Ovary (tissue), 9 donors: ENCODE data around the gene GPR157. TPM values are rescaled to one million over a fixed set of nuclear protein-coding genes. Genes with fewer than 3 reads are reported as not detected.

ENCODE experiments used
- DNase-seq, 5 donors: peaks; one replicate each; pipeline ENCODE4 v3.0.0-alpha.2; 2019 to 2020
- H3K27ac ChIP-seq, 2 donors: fragments of 200-600 bp; one replicate each; pipeline versions ENCODE4 v1.5.1 to v1.8.0; 2019 to 2022
- H3K27me3 ChIP-seq: fragments of 200-600 bp; one replicate; pipeline ENCODE4 v1.8.0; 2022
- H3K36me3 ChIP-seq: fragments of 200-600 bp; sonication (generic); one replicate; pipeline ENCODE4 v1.5.1; 2019
- H3K4me1 ChIP-seq: one replicate; pipeline ENCODE4 v1.8.1; 2013; ENCODE audit warnings: mild to moderate bottlenecking, moderate library complexity; ENCODE audit not compliant: insufficient read depth
- H3K4me3 ChIP-seq: fragments of 200-600 bp; sonication (generic); one replicate; pipeline ENCODE4 v1.5.1; 2017
- H3K9me3 ChIP-seq, 2 donors: fragments of 200-600 bp in 1 of 2; sonication (generic) in 1 of 2; one replicate each; pipeline versions ENCODE4 v1.5.1 to v1.8.1; 2013 to 2019; ENCODE audit warnings: mild to moderate bottlenecking in 1 of 2, moderate library complexity in 1 of 2
- EP300 ChIP-seq: sonication (generic); formaldehyde crosslinking; IDR thresholded peaks from one replicate; pipeline ENCODE4 v1.6.1; 2017; ENCODE audit warnings: antibody characterized with exemption
- POLR2A ChIP-seq: fragments of 450-650 bp; IDR thresholded peaks from one replicate; pipeline ENCODE4 v1.6.1; 2017; ENCODE audit warnings: antibody characterized with exemption, mild to moderate bottlenecking, moderate library complexity
- WGBS, 3 donors: extraction: QIAGEN DNeasy Blood & Tissue Kit in 1 of 3; methylation state at CpG; one replicate each; pipeline versions ENCODE4 v1.1.5 to v1.1.7; 2013 to 2017; 5-methylcytosine and 5-hydroxymethylcytosine counted together
- intact Hi-C, 4 donors: fragments of 100-400 bp; cut with DNase I; formaldehyde crosslinking; loops; one replicate each; pipeline versions ENCODE4 v1.11.0 to v1.15.1; 2022 to 2023
- polyA plus RNA-seq, 2 donors: library from polyadenylated mRNA; stranded (reverse); fragments of 200-250 nt in 1 of 2; fragments of 350-450 nt in 1 of 2; fragmentation: Illumina TruSeq in 1 of 2; extraction: RNeasy Lipid Tissue Mini Kit (QIAGEN cat#74804) in 1 of 2; gene quantifications; one replicate each; pipeline ENCODE4 v1.2.3, GENCODE V29; 2013 to 2014
- total RNA-seq, 7 donors: library from RNA; depleted of rRNA in 2 of 7; stranded (reverse); fragments of >200 nt in 2 of 7; fragmentation: NEBNext Ultra II Directional in 3 of 7; extraction: Animal tissue kit (Norgen Biotek cat#: 25700) in 3 of 7; gene quantifications; one replicate each; pipeline versions ENCODE4 v1.1.0 to v1.2.4, GENCODE V29; 2016 to 2023
- TF ChIP-seq, protein P1 (sequence below), 3 donors: fragments of 450-650 bp in 2 of 3; fragments of 200-600 bp in 1 of 3; IDR thresholded peaks; one replicate each; pipeline versions ENCODE4 v1.5.1 to v1.8.0; 2016 to 2022; ENCODE audit warnings: antibody characterized with exemption in 3 of 3, mild to moderate bottlenecking in 1 of 3
- donor health status: DM: no; HTN: no; CAD: no; lungs with moderate emphysema.
- donor health status: DM: no; HTN: no; CAD: no.
- donor health status: Bipolar disorder and iron deficiency.
- donor health status: DM: yes; HTN: yes; CAD: no.
- donor health status: DM: no; HTN: no; CAD: no.
- donor health status: DM: yes; HTN: yes; CAD: no.

GPR157 gene
- total and polyA plus RNA-seq, 9 donors = 3.1 to 17.8 (median 8.6) TPM

DNA sequence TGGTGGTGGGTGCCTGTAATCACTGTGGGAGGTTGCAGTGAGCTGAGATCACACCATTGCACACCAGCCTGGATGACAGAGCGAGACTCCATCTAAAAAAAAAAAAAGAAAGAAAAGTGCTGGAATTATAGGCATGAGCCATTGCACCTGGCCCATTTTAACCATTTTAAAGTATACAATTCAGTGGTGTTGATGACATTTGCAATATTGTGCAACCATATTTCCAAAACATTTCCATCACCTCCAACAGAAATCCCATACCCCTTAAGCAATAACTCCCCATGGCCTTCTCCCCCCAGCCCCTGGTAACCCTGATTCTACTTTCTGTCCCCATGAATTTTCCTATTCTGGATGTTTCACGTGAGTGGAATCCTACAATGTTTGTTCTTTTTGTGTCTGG lies 11.0 kb upstream of the GPR157 start:
- H3K4me3 ChIP-seq = no peak overlapping the region
- no peak for DNase-seq
- 86 to 91% (median 90%) methylated on average over 2 of the region's 2 CpGs for WGBS, 3 donors
- no peaks in the 10 kb centered on the region for H3K27me3 ChIP-seq
- TF ChIP-seq, protein P1, sequence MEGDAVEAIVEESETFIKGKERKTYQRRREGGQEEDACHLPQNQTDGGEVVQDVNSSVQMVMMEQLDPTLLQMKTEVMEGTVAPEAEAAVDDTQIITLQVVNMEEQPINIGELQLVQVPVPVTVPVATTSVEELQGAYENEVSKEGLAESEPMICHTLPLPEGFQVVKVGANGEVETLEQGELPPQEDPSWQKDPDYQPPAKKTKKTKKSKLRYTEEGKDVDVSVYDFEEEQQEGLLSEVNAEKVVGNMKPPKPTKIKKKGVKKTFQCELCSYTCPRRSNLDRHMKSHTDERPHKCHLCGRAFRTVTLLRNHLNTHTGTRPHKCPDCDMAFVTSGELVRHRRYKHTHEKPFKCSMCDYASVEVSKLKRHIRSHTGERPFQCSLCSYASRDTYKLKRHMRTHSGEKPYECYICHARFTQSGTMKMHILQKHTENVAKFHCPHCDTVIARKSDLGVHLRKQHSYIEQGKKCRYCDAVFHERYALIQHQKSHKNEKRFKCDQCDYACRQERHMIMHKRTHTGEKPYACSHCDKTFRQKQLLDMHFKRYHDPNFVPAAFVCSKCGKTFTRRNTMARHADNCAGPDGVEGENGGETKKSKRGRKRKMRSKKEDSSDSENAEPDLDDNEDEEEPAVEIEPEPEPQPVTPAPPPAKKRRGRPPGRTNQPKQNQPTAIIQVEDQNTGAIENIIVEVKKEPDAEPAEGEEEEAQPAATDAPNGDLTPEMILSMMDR (IDR thresholded peaks at IDR 0.05) = no peak
- no peak for TF ChIP-seq POLR2A
- TF ChIP-seq EP300 = no peak
- H3K27ac ChIP-seq = no peak overlapping the region
- no peaks in the 10 kb centered on the region for H3K4me1 ChIP-seq
- no peaks in the 10 kb centered on the region for H3K36me3 ChIP-seq
- no peaks in the 10 kb centered on the region for H3K9me3 ChIP-seq
- intact Hi-C loops = loop anchor here in 3 of 4 donors (5.0 to 10.0 kb wide), 3 partner anchors 55 to 107 kb away; no protein-coding TSS in a partner anchor

GRCh38 chr1:9136932-9137331 lies 8.0 kb upstream of the GPR157 start:
- DNase-seq = no peak
- Histone ChIP-seq H3K9me3 (no peaks in the 10 kb centered on the region), H3K27ac (no peak overlapping the region), H3K27me3 (no peaks in the 10 kb centered on the region), H3K4me3 (no peak overlapping the region), H3K36me3 (no peaks in the 10 kb centered on the region), H3K4me1 (no peaks in the 10 kb centered on the region)
- intact Hi-C loops = loop anchor here in 1 of 4 donors (10.0 kb wide), 1 partner anchor 58 kb away; no protein-coding TSS in a partner anchor
- TF ChIP-seq POLR2A (no peak), EP300 (no peak)
- TF ChIP-seq, protein P1 (IDR thresholded peaks at IDR 0.05) = no peak
- 74 to 84% (median 79%) methylated on average over 8 of the region's 8 CpGs for WGBS, 3 donors

DNA sequence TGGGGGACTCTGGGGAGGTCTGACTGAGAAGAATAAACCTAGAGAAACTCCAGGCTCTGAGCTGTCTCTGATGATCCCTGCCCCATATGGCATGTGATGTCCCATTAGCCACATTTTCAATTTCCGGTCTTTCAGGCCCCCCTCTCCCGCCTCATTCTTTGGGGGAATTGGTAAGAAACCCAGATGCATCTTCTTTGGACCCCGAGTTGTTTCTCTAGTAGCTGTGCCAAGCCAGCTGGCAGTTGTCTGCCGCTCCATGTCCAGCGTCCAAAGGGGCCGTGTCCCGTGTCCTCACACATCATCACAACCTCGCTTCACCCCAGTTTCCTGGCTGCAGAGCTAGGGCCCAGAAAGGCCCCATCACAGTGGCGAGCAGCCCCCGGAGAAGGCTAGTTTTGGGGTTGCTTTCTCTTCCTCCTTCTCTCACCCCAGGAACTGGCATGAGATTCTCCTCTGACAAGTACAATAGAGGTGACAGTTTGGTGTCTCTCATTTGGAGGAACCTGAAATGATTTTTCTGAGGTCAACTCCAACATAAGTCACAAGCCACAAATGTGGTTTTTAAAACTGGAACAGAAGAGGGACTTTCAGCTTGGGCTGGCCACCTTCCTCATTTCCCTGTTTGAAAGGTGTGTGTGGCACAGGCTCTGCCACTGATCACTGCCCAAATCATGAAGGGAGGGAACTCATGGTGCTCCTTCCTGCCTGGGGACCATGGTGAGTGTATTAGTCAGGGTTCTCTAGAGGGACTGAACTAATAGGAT lies 6.4 kb upstream of the GPR157 start:
- Histone ChIP-seq H3K4me3 (no peak overlapping the region), H3K36me3 (no peaks in the 10 kb centered on the region), H3K27ac (no peak overlapping the region), H3K27me3 (no peaks in the 10 kb centered on the region), H3K9me3 (no peaks in the 10 kb centered on the region), H3K4me1 (no peaks in the 10 kb centered on the region)
- no peak for DNase-seq
- WGBS, 3 donors = 64 to 70% (median 65%) methylated on average over 10 of the region's 10 CpGs
- TF ChIP-seq, protein P1 (IDR thresholded peaks at IDR 0.05) = no peak
- no peak for TF ChIP-seq EP300
- no peak for TF ChIP-seq POLR2A
- intact Hi-C loops = loop anchor here in 1 of 4 donors (10.0 kb wide), 1 partner anchor 60 kb away; no protein-coding TSS in a partner anchor

DNA sequence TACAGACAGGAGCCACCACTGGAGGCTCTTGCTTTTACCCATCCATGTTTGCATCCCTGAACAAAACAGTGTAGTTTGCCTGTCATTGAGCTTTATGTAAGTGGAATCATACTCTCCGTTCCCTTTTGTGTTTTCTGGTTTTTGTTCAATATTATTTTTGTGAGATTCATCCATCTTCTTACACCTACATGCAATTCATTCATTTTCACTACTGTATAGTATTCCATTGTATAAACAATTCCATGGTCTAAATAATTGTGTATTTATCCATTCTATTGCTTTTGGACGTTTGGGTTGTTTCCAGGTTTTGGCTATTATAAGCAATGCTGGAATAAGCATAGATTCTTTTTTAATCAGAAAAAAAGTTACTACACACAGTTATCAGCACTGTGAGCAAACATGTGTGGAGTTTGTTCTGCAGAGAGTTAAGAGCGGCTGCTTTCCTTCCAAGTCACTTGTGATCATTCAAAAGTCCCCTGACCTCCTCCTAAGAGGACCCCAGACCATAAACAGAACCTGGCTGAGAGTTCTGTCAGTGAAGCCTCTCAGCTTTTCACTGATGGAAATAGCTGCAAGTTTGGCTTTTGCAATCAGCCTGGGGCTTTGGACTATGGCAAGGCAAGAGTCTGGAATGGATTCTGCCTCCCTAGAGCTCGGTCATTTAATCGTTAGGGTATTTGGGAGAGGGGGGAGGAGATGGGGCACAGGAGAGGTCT lies 5.1 kb upstream of the GPR157 start:
- Histone ChIP-seq H3K36me3 (no peaks in the 10 kb centered on the region), H3K4me3 (no peak overlapping the region), H3K9me3 (no peaks in the 10 kb centered on the region), H3K27me3 (no peaks in the 10 kb centered on the region), H3K27ac (no peak overlapping the region), H3K4me1 (no peaks in the 10 kb centered on the region)
- WGBS, 3 donors = 21 to 33% (median 25%) methylated on average over 5 of the region's 5 CpGs
- TF ChIP-seq POLR2A = no peak
- TF ChIP-seq, protein P1 (IDR thresholded peaks at IDR 0.05) = no peak
- no peak for TF ChIP-seq EP300
- intact Hi-C loops = loop anchor here in 1 of 4 donors (10.0 kb wide), 1 partner anchor 61 kb away; no protein-coding TSS in a partner anchor
- DNase-seq = no peak
